ENCODE results near the gene TIPARP. TPM values are rescaled to one million over a fixed set of nuclear protein-coding genes. Genes with fewer than 3 reads are reported as not detected.

TIPARP gene
- total and polyA plus RNA-seq, 2 donors: 26.9 to 35.5 TPM

DNA sequence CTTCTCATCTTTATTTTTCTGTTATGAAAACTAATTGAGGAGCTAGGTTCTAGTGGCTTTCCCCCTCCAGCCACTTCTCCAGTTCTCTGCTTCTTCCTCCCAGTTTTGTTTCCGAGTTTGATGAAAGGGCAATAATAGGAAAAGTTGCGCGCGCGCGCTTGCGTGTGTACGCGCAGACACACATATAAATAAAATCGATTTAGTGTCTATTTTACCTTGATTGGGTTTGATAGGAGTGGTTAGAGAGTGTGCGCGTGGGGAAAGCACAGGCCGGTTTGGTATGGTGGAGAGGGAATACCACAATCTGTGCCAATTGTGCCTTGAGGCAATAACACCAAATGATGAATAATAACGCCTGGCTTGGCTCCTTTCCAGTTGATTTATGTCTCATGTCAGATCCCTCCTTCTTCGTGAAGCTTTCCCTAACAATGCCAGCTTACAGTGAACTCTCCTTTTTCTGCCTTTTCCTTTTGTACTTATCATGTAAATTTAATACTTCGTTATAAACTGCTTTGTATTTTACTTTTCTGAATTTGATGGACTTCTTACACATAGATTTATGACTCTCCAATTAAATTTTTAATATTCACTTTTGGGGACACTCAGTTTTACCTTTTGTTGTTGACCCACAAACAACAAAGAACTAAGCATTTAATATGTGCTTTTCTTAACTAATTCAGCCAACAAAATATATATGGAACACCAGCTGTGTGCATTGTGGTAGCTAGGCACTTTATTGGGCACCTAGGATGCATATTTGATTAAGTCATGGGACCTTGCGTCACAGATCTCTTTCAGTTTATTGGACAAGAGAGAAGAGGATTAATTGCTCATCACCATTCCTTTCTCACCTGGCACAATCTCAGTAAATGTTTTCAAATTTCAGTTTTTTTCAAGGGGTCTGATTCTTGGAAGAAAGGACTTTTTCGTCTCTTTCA is 1.7 kb downstream of the TIPARP start:
- H3K36me3 ChIP-seq (ENCODE audit: insufficient read depth): no peaks in the 10 kb centered on the region
- no peaks in the 10 kb centered on the region for H3K4me1 ChIP-seq (ENCODE audit: insufficient read depth)
- DNase-seq (ENCODE audit: extremely low spot score): no peak
- WGBS: 12% methylated on average over 18 of the region's 18 CpGs
- H3K4me3 ChIP-seq (ENCODE audit: low read depth, low read length): peak overlapping the region; percentile 94
- peak overlapping the region; percentile 97 for H3K27ac ChIP-seq (ENCODE audit: low read depth)

- no peak overlapping the region for H3K27ac ChIP-seq (ENCODE audit: low read depth)
- WGBS: 60% methylated on average over 3 of the region's 3 CpGs
- H3K4me3 ChIP-seq (ENCODE audit: low read depth, low read length): peak overlapping the region; percentile 18
- no peak for DNase-seq (ENCODE audit: extremely low spot score)
- H3K36me3 ChIP-seq (ENCODE audit: insufficient read depth): no peaks in the 10 kb centered on the region
- no peaks in the 10 kb centered on the region for H3K4me1 ChIP-seq (ENCODE audit: insufficient read depth)
Measured at GRCh38 chr3:156676768-156677479, 2.5 kb downstream of the TIPARP start.

DNA sequence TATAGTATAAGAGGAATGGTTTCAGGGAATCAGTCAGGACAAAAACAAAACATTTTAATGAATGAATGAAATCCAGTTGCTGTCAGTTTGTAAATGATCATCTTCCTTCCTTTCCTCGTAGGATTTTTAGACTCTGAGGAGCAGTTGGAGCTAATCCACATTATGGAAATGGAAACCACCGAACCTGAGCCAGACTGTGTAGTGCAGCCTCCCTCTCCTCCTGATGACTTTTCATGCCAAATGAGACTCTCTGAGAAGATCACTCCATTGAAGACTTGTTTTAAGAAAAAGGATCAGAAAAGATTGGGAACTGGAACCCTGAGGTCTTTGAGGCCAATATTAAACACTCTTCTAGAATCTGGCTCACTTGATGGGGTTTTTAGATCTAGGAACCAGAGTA is 3.1 kb downstream of the TIPARP start:
- Histone ChIP-seq H3K4me3 (ENCODE audit: low read depth, low read length) (no peak overlapping the region), H3K36me3 (ENCODE audit: insufficient read depth) (no peaks in the 10 kb centered on the region), H3K4me1 (ENCODE audit: insufficient read depth) (no peaks in the 10 kb centered on the region), H3K27ac (ENCODE audit: low read depth) (no peak overlapping the region)
- no peak for DNase-seq (ENCODE audit: extremely low spot score)
- WGBS: 23% methylated on average over 2 of the region's 2 CpGs

GRCh38 chr3:156678197-156678596 is 3.8 kb downstream of the TIPARP start:
- Histone ChIP-seq H3K36me3 (ENCODE audit: insufficient read depth) (no peaks in the 10 kb centered on the region), H3K4me3 (ENCODE audit: low read depth, low read length) (no peak overlapping the region), H3K27ac (ENCODE audit: low read depth) (no peak overlapping the region), H3K4me1 (ENCODE audit: insufficient read depth) (no peaks in the 10 kb centered on the region)
- no peak for DNase-seq (ENCODE audit: extremely low spot score)
- 93% methylated on average over 2 of the region's 2 CpGs for WGBS

GRCh38 chr3:156680243-156680914 is 6.0 kb downstream of the TIPARP start:
- no peak overlapping the region for H3K4me3 ChIP-seq (ENCODE audit: low read depth, low read length)
- H3K36me3 ChIP-seq (ENCODE audit: insufficient read depth): no peaks in the 10 kb centered on the region
- peak overlapping the region; percentile 77 for H3K27ac ChIP-seq (ENCODE audit: low read depth)
- DNase-seq (ENCODE audit: extremely low spot score): no peak
- 80% methylated on average over 2 of the region's 2 CpGs for WGBS
- peaks cover 1% of the 10 kb centered on the region for H3K4me1 ChIP-seq (ENCODE audit: insufficient read depth)

DNA sequence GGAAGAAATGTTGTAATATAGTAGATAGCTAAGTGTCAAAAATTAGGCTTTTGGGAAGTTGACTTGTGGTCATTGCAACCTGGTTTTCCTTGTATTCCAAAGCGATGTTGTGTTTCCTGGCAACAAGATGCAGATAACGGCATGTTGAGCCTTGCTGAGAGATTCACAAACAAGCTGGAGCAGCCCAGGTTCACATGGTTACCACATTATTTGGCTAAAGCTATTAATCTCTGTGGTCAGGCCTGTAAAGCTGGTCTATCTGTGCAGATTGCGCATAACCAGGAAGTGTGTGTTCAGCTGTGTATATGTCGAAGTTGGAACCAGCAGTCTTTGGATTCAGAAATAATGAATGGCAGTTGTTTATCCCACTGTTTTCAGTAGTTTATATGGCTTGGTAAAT is 6.6 kb downstream of the TIPARP start:
- peak; percentile 88 for DNase-seq (ENCODE audit: extremely low spot score)
- Histone ChIP-seq H3K4me1 (ENCODE audit: insufficient read depth) (peaks cover 3% of the 10 kb centered on the region), H3K4me3 (ENCODE audit: low read depth, low read length) (no peak overlapping the region), H3K27ac (ENCODE audit: low read depth) (no peak overlapping the region), H3K36me3 (ENCODE audit: insufficient read depth) (no peaks in the 10 kb centered on the region)
- 19% methylated on average over 4 of the region's 4 CpGs for WGBS

GRCh38 chr3:156682501-156682900 is 8.1 kb downstream of the TIPARP start:
- Histone ChIP-seq H3K4me1 (ENCODE audit: insufficient read depth) (peaks cover 3% of the 10 kb centered on the region), H3K27ac (ENCODE audit: low read depth) (no peak overlapping the region), H3K36me3 (ENCODE audit: insufficient read depth) (no peaks in the 10 kb centered on the region), H3K4me3 (ENCODE audit: low read depth, low read length) (no peak overlapping the region)
- no peak for DNase-seq (ENCODE audit: extremely low spot score)
- WGBS: 44% methylated on average over 1 of the region's 1 CpG

DNA sequence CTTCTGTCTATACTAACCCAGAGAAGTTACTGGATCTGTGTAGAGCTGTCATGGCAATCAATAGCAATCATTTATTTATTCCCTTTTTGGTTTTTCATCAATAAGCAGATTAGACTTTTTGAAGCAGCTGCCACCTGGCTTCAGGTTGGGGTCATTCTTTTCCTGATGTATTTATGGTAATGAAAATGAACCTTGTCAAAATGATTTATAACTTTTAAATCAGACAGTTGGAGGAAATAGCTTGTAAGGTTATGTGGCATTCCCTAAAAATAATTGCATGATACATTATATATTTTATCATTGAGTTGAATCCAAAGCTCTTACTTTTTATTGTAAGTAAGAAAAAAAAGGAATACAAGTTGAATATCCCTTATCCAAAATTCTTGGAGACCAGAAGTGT is 8.6 kb downstream of the TIPARP start:
- Histone ChIP-seq H3K27ac (ENCODE audit: low read depth) (no peak overlapping the region), H3K4me1 (ENCODE audit: insufficient read depth) (peaks cover 3% of the 10 kb centered on the region), H3K4me3 (ENCODE audit: low read depth, low read length) (no peak overlapping the region), H3K36me3 (ENCODE audit: insufficient read depth) (no peaks in the 10 kb centered on the region)
- no peak for DNase-seq (ENCODE audit: extremely low spot score)

- WGBS: 76% methylated on average over 2 of the region's 2 CpGs
- H3K27ac ChIP-seq (ENCODE audit: low read depth): no peak overlapping the region
- H3K4me3 ChIP-seq (ENCODE audit: low read depth, low read length): no peak overlapping the region
Measured at GRCh38 chr3:156685198-156685597, 10.8 kb downstream of the TIPARP start.

DNA sequence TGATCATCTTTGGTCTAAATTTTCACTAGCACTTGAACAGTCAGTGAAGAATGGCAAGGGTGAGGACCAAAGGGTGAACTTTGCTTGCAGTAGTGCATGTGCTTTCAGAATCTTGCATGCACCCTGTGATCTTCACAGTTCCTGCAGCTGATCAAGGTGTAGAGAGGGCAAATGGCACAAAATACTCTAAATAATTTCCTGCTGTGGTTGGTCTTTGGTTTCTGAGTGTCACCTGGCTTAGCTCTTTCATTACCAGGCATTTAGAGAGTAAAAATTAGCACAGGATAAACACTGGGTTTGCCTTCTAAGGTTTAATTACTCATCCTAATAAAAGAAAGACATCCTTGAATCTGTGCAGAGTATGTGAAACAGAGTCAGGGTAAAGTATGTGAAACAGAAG is 11.4 kb downstream of the TIPARP start:
- H3K36me3 ChIP-seq (ENCODE audit: insufficient read depth): no peaks in the 10 kb centered on the region
- peaks cover 5% of the 10 kb centered on the region for H3K4me1 ChIP-seq (ENCODE audit: insufficient read depth)
- H3K27ac ChIP-seq (ENCODE audit: low read depth): no peak overlapping the region
- no peak overlapping the region for H3K4me3 ChIP-seq (ENCODE audit: low read depth, low read length)
- DNase-seq (ENCODE audit: extremely low spot score): no peak

More at GRCh38 chr3:156685198-156685597, 10.8 kb downstream of the TIPARP start:
- H3K36me3 ChIP-seq (ENCODE audit: insufficient read depth): no peaks in the 10 kb centered on the region
- no peak for DNase-seq (ENCODE audit: extremely low spot score)
- H3K4me1 ChIP-seq (ENCODE audit: insufficient read depth): peaks cover 3% of the 10 kb centered on the region

- Histone ChIP-seq H3K36me3 (ENCODE audit: insufficient read depth) (no peaks in the 10 kb centered on the region), H3K4me1 (ENCODE audit: insufficient read depth) (peaks cover 7% of the 10 kb centered on the region), H3K27ac (ENCODE audit: low read depth) (no peak overlapping the region), H3K4me3 (ENCODE audit: low read depth, low read length) (no peak overlapping the region)
- DNase-seq (ENCODE audit: extremely low spot score): no peak
Measured at GRCh38 chr3:156687023-156687422, 12.6 kb downstream of the TIPARP start.

- Histone ChIP-seq H3K36me3 (ENCODE audit: insufficient read depth) (no peaks in the 10 kb centered on the region), H3K4me1 (ENCODE audit: insufficient read depth) (peaks cover 9% of the 10 kb centered on the region), H3K27ac (ENCODE audit: low read depth) (no peak overlapping the region), H3K4me3 (ENCODE audit: low read depth, low read length) (no peak overlapping the region)
- DNase-seq (ENCODE audit: extremely low spot score): no peak
- WGBS: 65% methylated on average over 7 of the region's 7 CpGs
Measured at GRCh38 chr3:156688632-156689452, 14.5 kb downstream of the TIPARP start.

DNA sequence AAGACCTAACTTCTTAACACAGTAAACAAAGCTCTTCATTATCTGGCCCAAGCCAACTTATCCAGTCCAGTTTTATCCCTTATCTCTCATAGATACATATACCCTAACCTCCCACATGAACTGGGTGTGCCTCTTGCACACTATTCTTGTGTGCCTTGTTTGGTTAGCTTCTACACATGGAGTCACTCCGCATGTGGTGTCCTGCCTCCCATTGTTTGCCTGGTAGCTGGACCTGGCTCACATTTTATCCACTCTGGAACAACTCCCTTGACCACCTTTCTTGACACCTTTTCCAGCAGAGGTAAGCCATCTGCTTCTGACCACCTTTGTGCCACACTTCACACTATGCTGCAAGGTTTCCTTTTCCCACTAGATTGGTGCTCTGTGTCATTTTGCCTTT is 15.2 kb downstream of the TIPARP start:
- H3K36me3 ChIP-seq (ENCODE audit: insufficient read depth): no peaks in the 10 kb centered on the region
- whole genome bisulfite sequencing: 52% methylated on average over 1 of the region's 1 CpG
- DNase-seq (ENCODE audit: extremely low spot score): no peak

More for the DNA sequence above, 15.2 kb downstream of the TIPARP start:
- H3K27ac ChIP-seq (ENCODE audit: low read depth): no peak overlapping the region
- H3K4me3 ChIP-seq (ENCODE audit: low read depth, low read length): no peak overlapping the region
- peaks cover 9% of the 10 kb centered on the region for H3K4me1 ChIP-seq (ENCODE audit: insufficient read depth)
